Stimulated activated CD8-positive, alpha-beta memory T cell treated with anti-CD3 and anti-CD28 coated beads, Interleukin-12 subunit alpha, Interleukin-12 subunit beta, amount 100 ng/mL, for 24 hours (primary cell): ENCODE measurements around the gene PRODH2.
"Not testable (repeated sequence)": the region's sequence is repeated elsewhere in the genome, so short reads cannot be mapped to it uniquely, and the experiment has no call there.

ENCODE experiments used
- DNase-seq: peaks from one replicate; pipeline ENCODE4 v3.0.0-alpha.2; 2020; ENCODE audit errors: extremely low read depth

Gene PRODH2

GRCh38 chr19:35843676-35844481 lies 31.2 kb upstream of the PRODH2 start:
- DNase-seq, result no peak

GRCh38 chr19:35842666-35843272 lies 30.1 kb upstream of the PRODH2 start:
- DNase-seq, result no peak

GRCh38 chr19:35841961-35842595 lies 29.4 kb upstream of the PRODH2 start:
- DNase-seq, result no peak

GRCh38 chr19:35836096-35836495 lies 23.5 kb upstream of the PRODH2 start:
- not testable (repeated sequence) for DNase-seq

DNA sequence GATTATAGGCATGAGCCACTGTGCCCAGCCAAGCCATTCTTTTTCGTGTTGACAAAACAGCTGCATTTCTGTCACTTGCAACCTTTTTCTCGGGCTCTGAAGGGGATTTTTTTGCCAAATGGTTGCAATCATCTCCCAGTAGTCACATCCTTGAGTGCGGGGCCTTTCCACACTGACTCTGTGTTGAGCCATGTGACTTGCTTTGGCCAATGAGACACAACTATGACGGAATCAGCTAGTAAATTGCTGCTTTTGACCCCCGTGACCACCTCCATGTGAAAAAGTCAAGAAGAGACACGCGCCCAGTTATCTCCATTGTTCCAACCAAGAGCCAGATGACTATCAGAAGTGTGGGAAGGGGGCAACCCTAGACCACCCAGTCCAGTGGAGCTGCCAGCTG lies 21.3 kb upstream of the PRODH2 start:
- no peak for DNase-seq

GRCh38 chr19:35832054-35832453 lies 19.4 kb upstream of the PRODH2 start:
- DNase-seq, result no peak

- no peak for DNase-seq
Measured at GRCh38 chr19:35830986-35831385, 18.3 kb upstream of the PRODH2 start.

- DNase-seq, result no peak
Measured at GRCh38 chr19:35828692-35829301, 16.2 kb upstream of the PRODH2 start.

- no peak for DNase-seq
Measured at GRCh38 chr19:35824150-35824549, 11.5 kb upstream of the PRODH2 start.

- no peak for DNase-seq
Measured at GRCh38 chr19:35822579-35822978, 9.9 kb upstream of the PRODH2 start.

DNA sequence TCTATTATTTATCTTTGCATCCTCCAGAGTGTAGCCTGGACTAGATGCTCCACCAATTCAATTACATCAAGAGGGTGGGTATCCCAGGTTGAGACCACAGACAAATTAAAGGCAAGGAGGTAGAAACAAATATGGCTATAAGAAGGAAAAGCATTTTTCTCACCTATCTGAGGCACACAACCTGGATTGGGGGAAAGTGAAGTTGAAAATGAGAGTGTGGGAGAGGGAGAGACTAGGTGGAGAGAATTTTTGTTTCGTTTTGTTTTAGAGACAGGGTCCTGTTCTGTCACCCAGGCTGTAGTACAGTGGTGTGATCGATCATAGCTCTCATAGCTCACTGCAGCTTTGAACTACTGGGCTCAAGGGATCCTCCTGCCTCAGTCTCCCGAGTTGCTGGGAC lies 5.8 kb upstream of the PRODH2 start:
- no peak for DNase-seq

DNA sequence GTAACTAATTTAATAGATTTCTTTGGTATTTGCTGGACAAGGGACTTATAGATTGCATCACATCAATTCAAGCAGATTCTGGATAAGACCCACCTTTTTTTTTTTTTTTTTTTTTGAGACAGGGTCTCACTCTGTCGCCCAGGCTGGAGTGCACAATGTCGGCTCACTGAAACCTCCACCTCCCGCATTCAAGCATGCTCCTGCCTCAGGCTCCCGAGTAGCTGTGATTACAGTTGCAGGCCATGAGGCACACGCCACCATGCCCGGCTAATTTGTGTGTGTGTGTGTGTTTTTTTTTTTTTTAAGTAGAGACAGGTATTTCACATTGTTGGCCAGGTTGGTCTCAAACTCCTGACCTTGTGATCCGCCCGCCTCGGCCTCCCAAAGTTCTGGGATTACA lies 4.2 kb upstream of the PRODH2 start:
- DNase-seq, result no peak

GRCh38 chr19:35816262-35816661 lies 3.6 kb upstream of the PRODH2 start:
- no peak for DNase-seq

- DNase-seq, result no peak
Measured at GRCh38 chr19:35813043-35813890, 622 bp upstream of the PRODH2 start.

DNA sequence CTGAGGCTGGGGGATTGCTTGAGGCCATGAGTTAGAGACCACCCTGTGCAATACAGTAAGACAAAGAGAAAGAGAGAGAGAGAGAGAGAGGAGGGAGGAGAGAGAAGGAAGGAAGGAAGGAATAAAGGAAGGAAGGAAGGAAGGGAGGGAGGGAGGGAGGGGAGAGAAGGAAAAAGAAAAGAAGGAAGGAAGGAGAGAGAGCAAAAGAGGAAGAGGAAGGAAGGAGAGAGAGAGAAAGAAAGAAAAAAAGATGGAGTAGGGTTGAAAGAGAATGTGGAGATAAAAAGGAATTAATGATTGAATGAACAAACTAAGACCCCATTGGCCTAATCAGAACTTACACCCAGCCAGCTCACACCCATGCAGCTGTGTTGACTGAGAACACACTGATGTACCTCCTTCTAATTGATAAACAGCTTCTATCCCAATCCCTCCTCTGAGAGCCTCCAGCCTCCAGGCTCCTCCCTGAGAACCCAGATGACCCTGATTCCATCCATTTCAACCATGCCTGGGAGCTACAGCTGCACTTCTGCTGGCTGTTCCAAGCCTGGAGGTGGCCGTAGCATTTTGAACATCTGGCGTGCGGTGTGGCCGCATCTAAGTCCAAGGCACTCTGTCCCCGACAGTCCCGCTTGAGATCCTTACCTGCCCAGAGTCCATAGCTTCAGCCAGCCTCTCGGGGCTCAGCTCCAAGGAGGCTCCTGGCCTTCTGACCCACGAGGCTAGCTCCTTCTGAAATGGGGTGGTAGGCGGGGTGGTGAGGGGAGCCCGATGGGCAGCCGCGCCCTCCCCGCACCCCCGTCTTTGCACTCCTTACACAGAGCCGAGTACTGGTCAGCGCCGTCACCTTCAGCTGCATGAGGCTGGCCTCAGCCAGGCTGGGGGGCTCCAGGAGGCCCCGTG lies 1.1 kb downstream of the PRODH2 start:
- DNase-seq, result no peak

GRCh38 chr19:35807633-35808032 lies 5.0 kb downstream of the PRODH2 start:
- no peak for DNase-seq

DNA sequence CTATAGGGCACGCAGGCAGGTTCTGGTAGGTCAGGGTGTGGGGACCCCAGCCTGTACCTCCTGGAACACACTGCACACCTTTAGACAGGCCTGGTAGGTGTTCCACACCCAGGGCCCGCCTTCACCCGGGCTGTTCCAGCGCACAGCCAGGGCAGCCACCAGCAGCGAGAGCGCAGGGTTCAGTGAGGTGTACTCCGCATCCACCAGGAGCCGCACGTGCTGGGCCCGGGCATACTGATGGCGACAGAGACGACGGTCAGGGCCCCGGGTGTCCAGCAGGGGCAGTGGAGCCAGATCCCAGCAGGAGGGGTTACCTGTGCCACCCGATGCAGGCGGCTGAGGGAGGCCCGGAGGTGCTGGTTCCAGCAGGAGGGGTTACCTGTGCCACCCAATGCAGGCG lies 6.0 kb downstream of the PRODH2 start:
- no peak for DNase-seq

DNA sequence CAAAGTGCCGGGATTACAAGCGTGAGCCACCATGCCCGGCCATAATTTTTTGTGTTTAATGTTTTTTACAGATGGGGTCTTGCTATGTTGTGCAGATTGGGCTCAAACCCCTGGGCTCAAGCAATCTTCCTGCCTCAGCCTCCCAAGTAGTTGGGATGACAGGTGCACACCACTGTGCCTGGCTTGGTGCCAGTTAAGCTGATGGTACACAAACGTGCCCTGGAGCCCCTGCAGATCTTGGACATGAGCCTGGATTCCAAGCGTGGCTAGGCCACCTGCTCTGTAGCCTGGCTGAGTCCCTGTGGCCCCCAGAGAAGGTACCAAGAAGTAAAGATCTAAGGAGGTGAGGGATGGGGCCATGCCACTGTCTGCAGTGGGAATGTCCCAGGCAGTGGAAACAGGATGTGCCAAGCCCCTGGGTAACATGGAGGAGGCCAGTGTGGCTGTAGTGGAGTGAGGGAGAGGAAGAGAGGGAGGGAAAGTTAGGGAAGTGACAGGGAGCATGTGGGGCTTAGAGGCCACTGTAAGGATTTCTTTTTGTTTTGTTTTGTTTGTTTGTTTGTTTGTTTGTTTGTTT lies 7.0 kb downstream of the PRODH2 start:
- no peak for DNase-seq

DNA sequence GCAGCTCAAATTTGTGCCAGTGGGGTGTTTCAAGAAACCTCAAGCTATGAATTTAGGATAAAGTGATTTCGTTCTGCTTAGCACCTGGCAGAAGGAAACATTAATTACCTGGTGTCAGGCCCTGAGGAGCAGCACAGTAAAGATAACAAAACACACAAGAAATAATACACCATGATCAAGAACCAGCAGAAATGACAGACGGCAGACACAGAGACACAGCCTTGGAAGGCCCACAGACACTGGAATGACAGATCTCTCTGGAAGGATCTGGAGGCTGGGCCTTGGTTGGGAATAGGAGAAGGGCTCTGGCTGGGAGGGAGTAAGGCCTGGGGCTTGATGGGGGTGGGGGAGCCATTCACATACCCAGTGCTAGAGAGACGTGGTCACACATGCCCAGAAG lies 10.8 kb downstream of the PRODH2 start:
- no peak for DNase-seq

DNA sequence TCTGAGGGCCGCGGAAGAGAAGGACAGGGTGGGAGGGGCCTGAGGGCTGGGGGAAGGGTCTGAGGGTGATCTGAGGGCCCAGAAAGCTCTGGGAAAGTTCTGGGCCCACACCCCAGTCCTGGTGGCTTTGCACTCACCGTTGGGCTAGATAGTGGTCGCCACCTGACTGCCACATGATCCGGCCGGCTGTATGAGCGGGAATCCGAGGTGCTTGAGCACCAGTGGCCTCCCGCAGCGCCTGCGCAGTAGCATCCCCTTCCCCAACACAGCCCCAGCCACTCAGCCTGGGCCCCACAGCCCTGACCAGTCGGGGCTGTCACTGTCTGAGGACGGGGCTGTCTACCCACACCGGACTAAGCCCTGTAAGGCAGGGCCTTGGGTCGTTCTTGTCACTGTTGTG lies 15.0 kb downstream of the PRODH2 start:
- DNase-seq, result no peak
